GM21723 (cell line): ENCODE results near the gene FSTL4.

Experiments used
- ATAC-seq: cut with Tn5 transposase; IDR thresholded peaks from one replicate; pipeline ENCODE4 v1.9.1; 2021; ENCODE audit warnings: mild to moderate bottlenecking, moderate library complexity; ENCODE audit not compliant: unreplicated experiment

Gene FSTL4

GRCh38 chr5:133332439-133333024 is 279.8 kb downstream of the FSTL4 start:
- no peak for ATAC-seq

DNA sequence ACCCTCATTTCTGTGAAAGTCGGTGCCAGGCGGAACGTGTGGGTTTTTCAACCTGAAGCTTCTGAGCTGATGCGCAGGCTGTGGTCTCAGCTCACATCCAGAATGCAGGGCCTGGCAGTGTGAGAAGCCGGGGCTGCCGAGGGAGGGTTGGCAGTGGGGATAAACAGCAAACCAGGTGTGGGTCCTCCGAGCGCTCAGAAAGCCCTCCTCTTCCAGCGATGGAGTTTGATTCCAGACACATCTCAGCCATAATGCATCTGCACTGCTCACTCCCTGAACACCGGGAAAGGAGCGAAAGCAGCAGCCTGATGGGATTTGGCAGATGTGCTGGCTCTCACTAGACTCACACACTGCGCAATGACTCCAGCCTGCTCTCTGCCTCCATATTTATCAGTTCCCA is 280.4 kb downstream of the FSTL4 start:
- no peak for ATAC-seq

- no peak for ATAC-seq
Measured at GRCh38 chr5:133330956-133331355, 281.4 kb downstream of the FSTL4 start.

- no peak for ATAC-seq
Measured at GRCh38 chr5:133328800-133329199, 283.5 kb downstream of the FSTL4 start.

GRCh38 chr5:133327946-133328401 is 284.4 kb downstream of the FSTL4 start:
- no peak for ATAC-seq

DNA sequence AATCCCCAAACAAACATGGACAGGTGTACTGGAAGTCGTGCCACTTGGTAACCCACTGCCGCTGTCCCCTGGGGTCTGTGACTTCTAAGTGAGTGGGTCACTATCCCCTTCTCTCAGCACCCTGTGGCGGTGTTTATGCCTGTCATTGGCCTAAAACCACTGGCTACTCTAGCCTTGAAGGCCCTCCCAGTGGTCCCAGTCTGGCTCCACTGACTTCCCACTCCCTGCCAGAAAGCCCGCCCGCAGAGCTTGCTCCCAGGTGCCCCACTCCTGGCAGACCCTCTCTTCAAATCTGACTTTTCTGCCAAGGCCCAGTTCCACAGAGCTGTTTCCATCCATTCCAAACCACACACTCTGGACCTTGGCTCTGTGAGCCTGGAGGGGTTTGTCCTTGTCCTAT is 286.0 kb downstream of the FSTL4 start:
- ATAC-seq, result no peak

DNA sequence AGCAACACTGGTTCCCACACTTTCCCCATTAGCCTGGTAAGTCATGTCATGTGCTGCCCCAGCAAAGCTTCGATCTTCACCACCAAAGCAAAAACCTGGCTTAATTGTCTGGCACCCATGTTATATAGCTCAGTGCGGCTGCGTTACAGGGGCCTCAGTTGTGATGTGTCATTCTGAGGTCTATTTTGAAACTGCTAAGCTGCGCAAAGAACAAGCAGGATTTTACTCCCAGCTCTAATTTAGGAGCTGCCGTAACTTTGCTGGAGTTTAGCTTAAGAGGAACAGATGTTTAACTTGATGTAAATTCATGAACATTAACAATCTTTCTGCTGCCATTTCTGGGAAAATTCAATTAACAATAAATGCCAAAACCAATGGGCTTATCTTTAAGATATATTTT is 286.5 kb downstream of the FSTL4 start:
- ATAC-seq, result no peak

DNA sequence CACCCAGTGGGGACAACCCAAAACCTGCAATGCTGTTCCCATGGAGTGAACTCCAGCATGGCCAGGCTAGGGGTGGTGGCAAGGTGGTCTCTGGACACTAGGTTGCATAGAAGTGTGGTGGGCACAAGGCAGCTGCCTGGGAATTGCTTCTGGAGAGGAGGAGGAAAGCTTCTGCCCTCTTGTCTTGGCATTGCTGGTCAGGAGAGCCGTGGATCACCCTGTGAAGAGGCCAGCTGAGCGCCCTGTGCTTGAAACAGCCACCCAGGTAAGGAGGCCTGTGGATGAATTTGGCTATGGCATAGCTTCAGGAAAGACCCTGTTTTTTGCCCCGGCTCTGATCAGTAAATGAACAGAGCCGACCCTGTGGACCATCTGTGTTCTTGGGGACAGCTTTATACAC is 287.4 kb downstream of the FSTL4 start:
- no peak for ATAC-seq

DNA sequence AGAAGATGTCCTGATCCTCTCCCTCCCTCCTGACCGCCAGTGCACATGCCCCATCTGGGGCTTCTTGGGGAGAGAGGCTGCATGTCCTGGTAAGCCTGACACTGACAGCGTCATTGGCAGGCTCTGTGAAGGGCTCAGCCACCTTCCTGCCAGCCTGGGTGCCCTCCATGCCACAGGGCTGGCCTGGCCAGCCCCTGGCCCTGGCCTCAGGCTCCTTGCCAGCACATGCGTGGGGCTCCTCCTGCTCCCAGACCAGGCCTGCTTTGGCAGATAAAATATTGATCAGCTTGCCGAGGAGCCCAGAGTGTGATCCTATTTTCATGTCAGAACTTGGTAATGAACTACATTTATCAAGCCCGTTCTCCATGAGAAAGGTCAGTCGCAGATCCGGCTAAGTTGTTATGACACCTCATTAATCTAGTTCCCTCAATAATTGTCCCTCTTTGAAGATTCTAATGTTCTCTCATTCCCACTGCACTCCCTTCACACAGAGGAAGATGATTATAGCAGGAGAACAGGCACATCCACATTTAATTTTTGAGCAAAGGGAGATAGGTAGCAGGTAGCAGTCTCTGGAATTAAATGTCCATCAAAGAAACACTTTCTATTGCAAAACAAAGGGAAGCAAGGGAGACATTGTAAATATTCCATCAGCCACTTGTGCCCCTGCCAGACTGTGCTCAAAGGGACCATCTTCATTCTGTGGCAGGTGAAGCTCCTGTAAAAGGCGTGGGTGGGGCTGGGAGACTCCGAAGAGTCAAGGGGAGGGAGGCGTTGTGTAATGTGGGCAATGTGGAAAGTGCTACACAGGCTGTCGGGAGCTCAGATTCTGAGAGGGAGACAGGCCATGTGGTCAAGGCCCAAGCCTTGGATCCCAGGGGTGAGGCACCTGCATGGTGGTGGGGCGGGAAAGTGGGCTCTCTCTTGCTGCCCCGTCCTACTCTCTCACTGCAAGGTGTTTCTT is 288.6 kb downstream of the FSTL4 start:
- no peak for ATAC-seq

GRCh38 chr5:133322743-133323142 is 289.6 kb downstream of the FSTL4 start:
- no peak for ATAC-seq

- ATAC-seq, result peak; percentile 56
Measured at GRCh38 chr5:133321833-133322420, 290.4 kb downstream of the FSTL4 start.

GRCh38 chr5:133321286-133321832 is 291.0 kb downstream of the FSTL4 start:
- ATAC-seq, result no peak

DNA sequence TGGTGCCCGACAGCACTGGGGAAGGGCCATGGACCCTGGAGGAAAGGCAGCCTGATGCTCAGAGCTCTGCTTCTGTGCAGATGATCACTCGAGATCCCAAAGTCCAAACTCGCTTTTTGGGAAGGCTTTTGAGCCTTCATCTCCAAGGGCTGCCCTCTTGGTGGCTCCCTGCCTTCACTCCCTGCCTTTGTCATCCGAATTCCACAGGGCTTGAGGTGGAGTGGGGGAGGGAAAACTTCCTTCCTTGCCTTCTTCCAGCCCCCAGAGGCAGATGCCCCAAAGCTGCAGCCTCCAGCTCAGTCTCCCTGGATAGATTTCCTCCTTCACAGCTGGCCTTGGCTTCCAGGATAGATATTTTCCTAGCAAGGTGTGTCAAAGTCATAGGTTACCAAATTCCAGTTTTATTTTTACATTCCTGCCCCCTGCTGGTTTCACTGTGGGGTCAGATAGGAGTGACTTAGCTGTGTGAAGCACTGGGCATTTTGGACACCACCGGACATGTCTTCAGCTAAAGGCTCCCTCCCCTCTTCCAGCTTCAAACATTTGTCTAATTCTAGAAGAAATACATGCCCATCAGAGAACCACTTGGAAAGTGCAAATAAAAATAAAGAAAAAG is 292.3 kb downstream of the FSTL4 start:
- ATAC-seq, result no peak

DNA sequence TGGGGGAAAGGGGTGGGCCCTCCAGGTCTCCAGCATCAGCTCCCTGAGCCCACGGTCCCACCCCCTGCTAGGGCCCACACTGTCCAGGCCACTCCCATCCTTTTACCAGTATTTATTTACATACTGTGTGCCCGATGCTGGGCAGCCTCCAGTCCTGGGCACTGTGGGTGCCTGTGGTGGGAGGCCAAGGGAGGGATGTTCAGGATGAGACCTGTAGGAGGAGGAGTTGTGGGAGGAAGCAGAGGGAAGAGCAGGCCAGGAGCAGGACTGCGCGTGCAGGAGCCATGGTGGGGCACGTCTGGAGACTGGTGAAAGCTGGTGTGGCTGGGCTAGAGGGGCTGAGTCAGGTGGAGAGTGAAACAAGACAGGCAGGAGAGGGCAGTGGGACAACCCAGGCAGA is 293.1 kb downstream of the FSTL4 start:
- ATAC-seq, result no peak

- ATAC-seq, result no peak
Measured at GRCh38 chr5:133317558-133317957, 294.8 kb downstream of the FSTL4 start.

DNA sequence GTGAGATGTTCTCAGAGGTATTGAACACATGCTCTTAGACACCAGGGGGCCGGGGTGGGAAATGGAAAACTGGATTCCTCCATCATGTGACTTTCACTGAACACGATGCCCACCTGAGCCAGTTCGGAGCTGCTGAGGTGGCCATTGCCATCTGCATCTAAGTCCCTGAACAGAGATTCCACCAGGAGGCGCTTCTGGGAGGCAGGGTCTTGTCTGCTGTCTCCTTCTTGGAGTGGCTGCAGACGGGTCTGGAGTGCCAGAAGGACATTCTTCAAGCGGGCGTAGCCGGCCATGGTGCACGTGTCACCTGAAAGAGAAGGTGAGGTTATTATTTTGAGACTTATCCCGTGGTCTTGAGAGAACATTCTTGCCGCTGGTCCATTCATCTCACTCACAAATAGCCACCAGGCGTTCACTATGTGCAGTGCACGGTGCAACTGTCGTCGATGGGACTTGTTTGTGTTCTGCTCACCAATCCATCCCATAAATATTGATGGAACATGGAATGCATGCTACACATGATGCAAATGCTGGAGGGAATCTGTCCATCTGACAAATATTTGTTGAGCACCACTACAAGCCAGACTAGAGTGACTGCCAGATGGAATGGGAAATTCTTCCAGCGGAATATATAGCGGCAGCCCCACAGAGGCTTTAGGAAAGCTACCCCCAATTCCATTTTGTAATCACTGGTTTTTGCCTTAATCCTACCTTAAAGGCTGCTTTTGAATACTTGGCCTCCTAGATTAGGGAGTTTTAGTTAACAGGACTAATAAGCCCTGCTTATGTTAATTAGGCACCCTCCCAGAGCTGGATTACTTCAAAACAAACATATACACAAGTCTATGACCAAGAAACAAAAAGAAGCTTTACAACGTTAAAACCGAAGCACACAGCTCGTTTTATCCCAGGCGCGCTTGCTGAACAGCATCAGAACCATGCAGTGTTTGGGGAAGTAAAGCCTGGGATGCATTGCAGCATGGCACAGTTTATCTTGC is 295.7 kb downstream of the FSTL4 start:
- no peak for ATAC-seq

DNA sequence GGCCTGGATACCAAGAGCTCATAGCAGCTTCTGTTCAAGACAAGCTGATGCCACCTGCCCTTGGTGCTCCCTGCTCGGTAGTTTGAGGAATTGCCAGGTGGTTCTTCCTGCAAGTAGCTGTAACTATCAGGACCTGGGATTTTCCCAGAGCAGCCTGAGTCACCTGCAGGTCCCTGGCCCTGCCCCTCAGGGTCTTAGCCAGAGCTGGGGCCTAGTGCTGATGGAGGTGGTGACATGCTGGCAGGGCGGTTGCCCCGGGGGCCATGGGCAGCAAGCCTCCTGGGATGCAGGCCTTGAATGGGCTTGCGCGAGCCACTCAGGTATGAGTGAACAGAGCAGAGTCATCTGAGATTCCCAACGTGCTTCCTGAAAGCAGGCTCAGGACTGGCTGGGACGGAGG is 298.3 kb downstream of the FSTL4 start:
- ATAC-seq, result no peak

GRCh38 chr5:133311176-133311575 is 301.2 kb downstream of the FSTL4 start:
- ATAC-seq, result no peak

DNA sequence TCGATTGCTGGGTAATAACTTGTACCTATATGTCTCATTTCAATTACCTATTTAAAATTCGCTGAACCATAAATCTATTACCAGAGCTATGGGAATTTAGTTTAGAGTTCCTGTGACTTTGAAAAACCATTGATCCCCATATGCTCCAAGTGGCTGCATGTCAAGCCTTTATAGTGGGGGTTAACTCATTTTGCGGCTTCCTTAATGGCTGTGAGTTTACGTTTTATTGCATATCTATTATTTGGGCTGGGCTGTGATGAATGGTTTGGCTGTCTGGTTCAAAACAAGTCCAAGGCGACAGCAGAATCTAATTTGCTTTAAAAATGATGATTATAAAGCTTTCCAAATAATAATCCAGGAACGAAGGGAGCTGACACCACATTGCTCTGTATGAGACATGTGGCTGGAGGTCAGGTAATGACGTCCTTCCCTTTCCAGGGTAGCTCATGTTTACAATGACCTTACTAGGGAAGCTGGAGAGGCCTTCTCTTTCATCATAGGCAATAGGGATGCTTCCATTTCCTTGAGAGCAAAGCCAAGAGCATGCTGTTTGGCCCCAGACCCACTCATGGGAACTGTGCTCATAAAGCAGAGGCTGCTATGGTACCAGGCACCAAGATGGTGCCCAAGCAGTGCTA is 302.2 kb downstream of the FSTL4 start:
- ATAC-seq, result no peak
